Inferior parietal cortex (tissue), 1 donor: Measurements from ENCODE around the gene PACSIN2.

ENCODE experiments used
- DNase-seq: peaks from one replicate; pipeline ENCODE4 v3.0.0-alpha.2; 2016; ENCODE audit errors: extremely low spot score

The PACSIN2 gene

DNA sequence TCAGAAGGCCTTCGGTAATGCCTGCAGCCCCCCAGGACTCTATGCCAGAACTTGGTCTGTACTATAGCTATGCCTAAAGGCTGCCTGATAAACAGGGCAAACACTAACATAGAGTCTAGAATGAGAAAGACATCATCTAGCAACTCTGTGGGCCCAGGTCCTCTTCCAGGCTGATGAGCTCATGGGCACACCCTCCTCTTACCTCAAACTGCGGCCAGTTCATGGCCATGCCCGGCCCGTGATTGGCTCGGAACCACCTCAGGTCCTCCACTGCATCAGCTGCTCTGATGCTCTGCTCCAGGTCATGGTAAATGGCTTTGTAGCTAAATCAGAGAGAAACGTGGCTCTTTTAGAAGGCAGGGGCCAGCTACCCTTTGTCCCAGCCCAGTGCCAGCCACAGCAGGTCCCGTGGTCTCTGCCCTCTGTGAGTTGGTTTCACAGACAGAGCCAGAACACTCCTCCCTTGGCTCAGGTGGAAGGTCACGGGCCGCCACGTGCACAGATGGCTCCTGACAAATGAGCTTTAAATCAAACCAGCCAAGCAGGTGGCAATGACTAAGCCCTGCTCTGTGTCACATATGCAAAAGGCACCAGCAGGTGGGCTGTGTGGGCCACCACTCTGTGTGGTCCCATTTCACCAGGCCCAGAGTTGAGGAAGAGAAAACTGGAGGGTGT, 132.8 kb downstream of the PACSIN2 start:
- DNase-seq = no peak

DNA sequence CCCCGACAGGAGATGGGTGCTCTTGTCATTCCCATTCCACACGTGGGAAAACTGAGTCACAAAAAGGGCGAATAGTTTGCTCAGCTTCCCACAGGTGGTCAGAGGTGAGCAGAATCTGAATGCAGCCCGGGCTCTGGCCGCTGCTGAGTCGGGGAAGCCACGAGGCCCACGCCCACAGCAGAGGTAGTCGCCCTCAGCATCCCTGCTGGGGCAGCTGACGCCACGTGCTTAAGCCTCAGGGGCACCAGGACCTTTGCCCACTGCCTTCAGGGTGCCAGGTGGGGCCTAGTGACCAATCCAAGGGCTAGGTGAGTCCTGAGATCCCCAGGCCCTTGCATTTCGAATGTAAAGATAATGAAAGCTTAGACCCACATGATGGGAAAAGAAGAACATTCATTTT, 133.7 kb downstream of the PACSIN2 start:
- no peak for DNase-seq

DNA sequence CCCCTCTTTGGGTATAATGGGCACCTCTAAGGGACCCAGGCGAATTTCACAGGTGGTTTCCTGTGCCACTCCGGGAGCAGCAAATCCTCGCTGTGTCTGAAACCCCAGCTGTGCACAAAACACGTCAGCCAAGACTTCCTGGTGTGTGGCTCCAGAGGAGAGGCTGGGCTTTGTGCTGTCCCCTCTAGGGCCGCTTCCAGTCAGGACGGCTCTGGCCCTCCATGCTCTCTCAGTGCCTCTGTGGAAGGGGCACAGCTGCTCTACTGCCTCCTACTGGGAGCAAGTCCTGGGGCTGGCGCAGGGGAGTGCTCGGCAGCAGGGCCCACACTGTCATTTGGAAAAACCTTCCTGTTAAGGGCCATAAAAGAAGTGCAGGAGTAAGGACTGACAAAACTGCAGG, 134.1 kb downstream of the PACSIN2 start:
- no peak for DNase-seq

DNA sequence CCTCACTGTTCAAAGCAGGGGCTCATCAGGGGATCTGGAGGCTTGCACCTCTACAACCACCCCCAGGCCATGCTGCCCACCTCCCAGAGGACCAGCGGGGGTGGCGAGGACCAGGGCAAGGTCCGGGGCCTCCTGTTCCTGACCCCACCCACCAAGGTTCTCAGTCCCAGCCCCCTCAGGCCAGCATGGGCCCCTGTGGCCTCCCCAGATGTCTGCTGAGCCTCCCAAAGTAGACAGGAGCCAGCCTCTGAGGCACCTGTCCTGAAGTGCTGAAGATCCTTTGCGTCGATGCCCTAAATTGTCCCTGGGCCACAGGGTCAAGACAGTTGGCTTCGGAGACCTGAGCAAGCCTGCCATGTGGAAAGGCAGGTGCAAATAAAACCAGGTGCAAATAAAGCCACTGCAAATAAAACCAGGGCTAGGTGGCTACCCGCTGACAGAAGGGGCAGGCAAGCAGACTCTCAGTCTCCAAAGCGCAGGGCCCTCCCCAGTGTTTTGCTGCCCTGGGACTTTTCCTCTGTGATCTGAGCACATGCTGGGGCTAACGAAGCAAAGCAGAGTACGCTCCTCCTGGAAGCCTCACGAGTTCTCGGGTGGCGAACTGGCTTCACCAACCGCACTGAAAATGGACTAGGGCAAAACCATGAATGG, 135.5 kb downstream of the PACSIN2 start:
- DNase-seq = no peak

DNA sequence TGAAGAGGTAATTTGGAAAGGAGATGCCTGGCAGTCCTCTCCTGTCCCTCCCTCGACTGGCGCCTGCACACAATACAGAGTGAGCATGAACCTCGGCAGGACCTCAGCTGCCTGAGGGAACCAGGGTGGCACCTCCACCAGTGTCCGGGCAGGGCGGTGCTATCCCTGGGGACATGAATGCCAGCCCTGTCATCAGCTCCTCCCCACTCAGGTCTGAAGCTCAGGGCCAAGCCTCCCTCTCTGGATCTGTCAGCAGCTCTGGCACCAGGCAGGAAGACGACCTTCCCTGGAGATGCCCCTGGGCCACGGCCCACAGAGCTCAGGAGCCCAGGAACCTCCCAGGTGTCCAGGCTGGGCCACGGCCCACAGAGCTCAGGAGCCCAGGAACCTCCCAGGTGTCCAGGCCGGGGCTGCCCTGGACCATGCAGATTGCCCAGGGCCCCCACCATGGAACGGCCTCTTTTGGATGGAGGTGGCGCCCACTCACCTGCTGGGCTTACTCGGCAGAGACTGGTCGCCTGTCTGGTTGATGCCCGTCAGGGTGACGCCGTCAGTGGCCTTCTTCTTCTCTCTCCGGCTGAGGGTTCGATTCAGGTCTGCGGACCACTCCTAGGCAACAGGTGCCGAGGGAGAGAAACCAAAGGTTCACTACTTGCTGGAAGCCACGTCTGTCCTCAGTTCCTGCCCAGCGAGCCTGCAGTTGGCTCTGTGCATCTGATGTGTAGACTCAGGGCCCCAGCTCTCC, 136.2 kb downstream of the PACSIN2 start:
- DNase-seq = no peak

DNA sequence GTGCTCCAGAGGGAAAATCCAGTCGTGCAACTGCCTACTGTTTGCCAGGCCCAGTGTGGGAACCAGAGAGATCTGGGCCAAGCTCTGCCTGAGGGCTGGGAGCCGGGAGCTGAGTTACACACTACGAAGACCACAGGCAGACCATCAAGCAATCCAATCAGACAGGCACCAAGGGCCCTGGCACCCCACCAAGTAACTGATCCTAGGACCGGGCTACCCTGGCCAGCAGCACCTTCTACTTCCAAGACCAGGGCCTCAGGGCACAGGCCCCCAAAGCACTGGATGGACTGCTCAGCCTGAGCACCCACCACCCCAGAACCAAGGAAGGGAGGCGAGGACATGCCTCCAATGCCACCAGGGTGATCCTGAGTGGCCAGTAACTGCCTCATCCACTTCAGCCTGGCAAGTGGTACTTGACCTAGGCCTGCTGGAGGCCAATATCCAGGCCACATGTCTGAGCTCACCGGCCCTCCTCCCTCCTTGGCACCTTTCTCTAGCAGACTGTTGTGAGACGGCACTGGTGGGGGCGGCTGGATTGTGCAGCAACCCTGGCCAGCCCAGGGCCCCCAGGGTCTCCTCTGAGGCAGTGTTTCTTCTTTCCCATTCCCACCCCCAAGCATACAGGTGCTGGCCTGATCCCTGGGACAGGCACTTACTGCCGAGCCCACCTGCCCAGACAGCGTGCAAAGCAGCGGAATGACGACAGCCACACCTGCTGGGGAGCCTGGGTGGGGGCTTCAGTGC, 137.2 kb downstream of the PACSIN2 start:
- no peak for DNase-seq

DNA sequence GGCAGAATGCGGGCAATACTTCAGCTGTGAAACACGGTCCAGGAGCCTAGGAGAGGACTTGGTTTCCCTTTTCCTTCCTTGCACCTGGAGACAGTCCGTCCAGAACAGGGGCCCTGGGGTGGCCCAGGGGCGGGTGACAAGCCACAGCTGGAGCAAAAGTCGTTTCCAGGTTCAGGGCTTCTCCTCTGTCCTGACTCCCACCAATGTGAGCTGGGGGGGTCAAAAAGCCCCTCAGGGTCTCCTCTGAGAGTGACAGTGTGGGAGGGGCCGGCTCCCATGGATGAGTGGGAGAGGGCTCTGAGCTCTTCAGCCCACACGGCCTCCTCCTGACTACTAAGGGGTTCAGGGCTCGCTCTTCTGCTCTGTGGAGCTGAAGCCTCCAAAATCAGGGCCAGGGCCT, 137.8 kb downstream of the PACSIN2 start:
- DNase-seq = no peak

DNA sequence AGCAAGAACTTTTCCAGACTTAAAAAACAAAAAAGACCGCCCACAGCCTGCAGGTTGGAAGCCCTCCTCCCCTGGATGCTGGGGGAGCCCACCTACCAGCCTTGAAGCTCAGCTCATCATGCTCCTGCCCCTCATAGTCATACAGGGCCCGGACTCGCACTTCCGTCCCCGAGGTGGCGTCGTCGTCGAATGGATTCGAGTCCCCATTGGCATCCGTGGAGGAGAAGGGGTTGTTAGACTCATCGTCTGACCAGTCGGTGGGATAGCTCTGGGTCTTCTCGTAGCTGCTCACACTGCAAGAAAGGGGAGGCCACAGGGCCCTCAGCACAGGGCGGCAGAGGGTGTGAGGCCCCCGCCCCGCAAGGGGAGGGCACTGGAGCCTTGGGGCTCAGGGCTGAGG, 138.9 kb downstream of the PACSIN2 start:
- DNase-seq = no peak

DNA sequence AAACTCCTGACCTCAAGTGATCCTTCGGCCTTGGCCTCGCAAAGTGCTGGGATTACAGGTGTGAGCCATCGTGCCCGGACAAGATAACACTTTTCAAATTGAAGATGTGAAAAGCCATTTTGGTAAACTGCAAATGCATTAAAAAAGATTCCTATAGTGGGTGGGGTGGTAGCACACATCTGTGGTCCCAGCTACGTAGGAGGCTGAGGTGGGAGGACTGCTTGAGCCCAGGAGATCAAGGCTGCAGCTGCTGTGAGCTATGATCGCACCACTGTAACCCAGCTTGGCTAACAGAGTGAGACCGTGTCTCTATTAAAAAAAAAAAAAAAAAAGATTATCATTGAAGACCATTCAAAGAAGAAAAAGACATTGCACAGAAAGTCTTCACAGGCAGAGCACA, 140.9 kb downstream of the PACSIN2 start:
- no peak for DNase-seq

DNA sequence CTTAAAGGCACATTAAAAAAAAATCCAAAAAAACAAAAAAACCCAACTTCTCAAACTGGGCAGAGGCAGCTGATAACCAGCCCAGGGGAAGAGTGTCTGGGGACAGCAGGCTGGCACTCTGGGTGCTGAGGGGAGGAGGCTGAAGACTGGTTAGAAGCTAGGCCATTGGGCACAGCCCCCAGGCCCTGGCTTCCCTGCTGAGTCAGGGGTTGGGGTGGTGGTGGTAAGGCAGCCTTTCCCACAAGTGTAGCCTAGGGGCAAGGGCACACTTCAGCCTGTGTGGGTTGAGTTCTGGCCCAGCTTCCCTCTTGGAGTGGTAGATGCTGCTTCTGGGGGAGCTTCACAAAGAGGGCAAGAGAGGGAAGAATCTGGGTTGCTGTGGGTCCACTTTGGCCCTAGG, 141.6 kb downstream of the PACSIN2 start:
- DNase-seq = no peak

DNA sequence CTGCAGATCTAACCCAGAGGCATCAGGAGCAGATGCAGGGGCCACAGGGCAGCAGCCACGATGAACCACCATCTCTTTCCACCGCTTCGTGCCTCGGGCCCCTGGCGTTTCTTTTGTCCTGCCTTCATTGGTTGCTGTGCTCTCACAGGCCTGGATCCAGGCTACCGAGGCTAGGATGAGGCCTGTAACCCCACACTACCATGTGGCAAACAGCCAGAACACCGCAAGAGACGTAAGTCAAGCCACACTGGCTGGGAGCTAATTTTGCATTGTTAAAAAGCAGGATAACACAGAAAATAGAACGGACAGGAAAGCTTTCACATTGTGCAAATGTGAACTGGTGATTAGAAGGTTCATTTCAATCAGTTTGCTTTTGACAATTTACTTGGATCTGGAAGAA, 142.1 kb downstream of the PACSIN2 start:
- DNase-seq = no peak

DNA sequence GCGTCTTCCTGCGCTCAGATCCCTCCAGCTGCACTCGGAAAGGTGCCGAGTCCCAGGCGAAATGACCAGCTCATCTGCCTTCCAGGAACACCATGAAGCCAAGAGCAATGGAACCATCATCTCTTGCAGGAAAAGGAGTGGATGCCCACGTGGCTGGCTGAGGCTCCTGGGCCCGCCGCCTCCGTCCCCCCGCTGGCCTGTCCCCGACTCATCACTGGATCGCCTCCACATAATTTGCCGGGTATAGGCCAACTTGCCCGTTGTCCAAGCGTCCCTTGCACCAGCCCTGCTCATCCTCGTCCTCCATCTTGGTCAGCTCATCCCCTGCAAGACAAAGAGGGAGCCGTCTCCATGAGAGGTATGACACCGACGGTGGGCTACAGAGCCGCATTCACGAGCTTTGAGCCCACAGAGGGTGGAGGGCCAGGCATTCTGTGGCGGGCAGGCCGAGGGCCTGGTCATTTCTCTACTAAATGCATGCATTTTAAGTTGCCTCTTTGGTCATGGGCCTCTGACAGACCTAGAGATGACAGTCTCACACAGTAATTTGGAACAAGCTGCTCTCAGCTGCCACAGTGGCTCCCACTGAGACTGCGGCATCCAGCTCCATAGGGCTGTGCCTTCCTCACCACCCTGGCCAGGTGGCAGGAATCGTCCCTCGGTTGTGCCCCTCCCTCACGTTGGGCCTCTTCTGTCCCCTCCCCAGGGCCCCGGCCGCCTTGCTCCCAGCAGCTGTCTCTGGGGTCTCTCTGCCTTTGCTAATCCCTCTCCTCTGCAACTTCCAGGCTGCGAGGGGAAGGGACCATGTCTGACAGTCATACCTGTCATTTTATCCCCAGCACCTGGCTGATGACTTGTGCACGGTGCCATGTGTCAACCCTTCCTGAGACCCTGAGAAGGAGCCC, 143.6 kb downstream of the PACSIN2 start:
- no peak for DNase-seq

DNA sequence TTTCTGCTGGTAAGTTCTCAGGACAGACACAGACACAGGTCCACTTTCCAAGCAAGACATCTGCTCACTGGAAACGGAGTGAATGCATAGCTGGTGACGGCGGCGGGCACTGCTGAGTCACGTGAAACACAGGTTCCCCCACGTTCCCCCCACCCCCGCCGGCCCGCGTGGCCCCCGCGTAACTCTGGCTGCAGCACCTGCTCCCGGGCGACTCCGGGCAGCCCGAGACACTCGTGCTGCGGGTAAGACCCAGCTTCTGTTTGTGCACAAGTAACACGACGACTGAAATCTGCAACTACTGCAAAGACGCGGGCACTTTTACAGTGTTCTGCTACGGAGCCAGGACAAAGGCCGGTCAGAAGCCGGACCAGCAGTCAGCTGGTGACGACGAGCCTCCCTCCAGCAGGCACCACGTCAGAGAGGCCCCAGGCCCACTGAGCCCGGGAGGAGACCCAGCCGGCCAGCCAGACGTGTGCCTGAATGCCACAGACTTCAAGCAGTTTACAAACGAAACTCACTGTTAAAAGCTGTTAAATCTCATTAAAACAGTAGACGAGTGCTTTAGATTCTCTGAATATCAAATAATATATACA, 145.0 kb downstream of the PACSIN2 start:
- DNase-seq = no peak

DNA sequence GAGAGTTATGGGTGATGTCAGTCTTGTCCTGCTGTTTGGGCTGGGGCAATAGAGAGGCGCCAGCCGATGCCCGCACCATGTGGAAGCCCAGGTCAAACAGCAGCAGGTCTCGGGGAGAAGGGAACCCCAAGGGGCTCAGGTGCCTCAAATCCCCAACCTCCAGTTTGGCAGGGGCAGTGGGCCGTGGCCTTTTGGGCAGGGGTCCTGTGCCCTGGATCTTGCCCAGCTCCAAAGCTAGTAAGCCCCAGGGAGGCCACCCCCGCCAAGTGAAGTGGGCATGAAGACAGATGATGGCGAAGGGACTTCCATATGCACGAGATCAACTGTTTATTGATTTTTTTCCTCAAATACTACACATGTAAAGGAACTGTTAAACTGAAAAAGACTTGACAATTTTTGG, 145.5 kb downstream of the PACSIN2 start:
- no peak for DNase-seq

DNA sequence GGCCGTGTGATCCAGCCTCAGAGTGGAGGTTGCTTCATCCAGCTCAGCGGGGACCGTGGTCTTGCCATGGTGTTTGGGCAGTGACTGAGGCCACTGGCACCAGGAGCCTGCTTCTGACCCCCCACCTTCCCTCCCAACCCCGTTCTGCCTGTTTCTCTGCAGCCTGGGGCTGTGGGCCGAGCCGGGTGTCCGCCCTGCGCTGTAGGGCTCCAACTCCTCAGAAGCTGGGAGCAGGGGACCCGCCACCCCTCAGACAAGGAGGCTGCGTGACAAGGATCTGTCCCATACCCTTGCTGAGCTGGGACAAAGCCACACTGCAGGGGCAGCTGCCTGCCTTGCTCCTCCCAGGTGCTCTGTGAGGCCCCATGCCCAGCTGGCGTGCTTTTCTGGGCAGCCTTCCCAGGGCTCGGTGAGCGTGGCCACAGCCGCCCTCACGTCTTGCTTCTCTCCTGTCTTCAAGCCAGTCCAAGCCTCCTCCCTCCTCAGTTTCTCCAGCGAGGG, 146.1 kb downstream of the PACSIN2 start:
- peak; percentile 22 for DNase-seq

DNA sequence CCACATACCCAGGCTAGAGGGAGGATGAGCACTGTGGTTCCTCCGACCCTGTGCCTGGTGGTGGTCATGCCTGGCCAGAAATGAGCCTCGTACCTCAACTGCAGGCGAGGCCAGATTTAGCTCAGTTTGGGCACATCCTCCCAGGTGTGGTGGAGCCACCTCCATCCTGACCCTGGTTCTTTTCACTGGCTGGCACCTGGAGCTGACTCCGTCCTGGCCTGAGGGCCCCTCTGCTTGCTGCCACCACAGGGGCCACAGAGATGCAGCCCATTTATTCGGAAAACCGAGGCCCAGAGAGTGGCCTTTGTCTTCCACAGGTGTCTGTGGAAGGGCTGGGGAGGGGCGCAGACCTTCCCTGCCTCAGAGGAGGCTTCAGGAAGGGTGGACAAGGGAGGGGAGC, 148.8 kb downstream of the PACSIN2 start:
- DNase-seq = no peak

DNA sequence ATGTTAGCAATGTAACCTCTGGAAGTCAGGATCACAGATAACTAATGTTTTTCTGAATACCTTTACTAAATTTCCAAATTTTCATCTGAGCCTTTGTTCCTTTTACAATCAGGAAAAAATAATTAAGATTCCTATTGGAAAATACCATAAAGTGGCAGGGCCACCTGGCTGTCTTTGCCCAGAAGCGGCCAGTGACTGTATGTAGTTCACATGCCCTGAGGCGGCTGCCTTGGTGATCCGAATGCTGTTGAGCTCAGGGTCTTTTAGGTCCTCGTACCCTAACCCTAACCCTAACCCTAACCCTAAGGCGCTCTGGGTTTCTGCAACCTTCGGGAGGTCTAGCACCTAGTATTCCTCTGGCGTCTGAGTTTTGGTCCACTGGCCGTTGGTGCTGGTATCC, 149.4 kb downstream of the PACSIN2 start:
- DNase-seq = no peak

DNA sequence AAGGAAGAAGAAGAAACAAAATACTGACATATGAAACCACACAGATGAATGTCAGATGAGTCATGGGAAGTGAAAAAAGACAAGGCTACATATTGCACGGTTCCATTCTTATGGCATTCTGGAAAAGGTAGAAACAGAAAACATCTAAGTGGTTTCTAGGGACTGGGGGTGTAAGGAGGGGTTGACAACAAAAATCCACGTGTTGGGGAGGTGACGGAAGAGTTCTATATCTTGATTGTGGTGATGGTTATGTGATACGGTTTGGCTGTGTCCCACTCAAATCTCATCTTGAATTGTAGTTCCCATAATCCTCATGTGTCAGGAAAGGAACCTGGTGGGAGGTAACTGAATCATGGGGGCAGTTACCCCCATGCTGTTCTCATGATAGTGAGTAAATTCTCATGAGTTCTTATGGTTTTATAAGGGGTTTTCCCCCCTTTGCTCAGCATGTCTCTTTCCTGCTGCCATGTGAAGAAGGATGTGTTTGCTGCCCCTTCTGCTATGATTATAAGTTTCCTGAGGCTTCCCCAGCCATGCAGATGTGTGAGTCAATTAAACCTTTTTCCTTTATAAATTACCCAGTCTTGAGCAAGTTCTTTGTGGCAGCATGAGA, 151.5 kb downstream of the PACSIN2 start:
- no peak for DNase-seq

DNA sequence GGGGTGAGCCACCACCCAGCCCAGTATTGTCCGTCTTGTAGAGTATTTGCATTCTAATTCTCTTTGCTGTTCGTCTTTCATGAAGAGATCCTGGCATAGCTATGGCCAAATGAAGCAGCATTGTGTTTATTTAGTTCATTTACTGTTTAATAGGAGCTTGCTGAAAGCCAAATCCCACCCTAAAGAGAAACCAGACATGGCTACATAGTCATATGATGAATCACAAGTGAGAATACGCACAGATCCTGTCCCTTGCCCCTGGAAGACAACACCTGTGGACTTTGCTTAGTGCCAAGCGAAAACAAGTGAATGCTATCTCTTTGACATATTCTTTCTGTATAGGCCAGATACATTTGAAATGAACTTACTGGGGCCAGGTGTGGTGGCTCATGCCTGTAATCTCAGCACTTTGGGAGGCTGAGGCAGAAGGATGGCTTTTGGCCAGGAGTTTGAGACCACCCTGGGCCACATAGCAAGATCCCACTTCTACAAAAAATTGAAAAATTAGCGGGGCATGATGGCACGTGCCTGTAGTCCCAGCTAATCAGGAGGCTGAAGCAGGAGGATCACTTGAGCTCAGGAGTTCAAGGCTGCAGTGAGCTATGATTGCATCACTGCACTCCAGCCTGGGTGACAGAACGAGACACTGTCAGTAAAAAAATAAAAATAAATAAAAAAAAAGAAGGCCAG, 152.8 kb downstream of the PACSIN2 start:
- DNase-seq = no peak

DNA sequence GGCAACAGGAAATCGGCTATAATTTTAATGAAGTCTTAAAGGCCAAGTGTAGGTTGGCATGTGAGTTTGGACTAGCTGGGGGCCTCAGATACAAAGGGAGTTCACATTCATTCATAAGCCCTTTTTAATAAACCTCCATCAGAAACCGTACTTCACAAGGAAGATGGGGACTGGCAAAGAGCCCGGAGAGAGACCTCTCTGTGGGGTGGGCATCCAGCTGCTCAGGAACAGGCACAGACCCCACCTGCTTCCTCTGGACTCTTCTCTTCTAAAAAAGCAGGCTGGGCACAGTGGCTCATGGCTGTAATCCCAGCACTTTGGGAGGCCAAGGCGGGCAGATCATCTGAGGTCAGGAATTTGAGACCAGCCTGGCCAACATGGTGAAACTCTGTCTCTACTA, 154.0 kb downstream of the PACSIN2 start:
- no peak for DNase-seq
